ENCODE results near the gene THTPA. TPM values are rescaled to one million over a fixed set of nuclear protein-coding genes. Genes with fewer than 3 reads are reported as not detected.

THTPA gene
- total and polyA plus RNA-seq, 9 of the 15 experiments (the other 6 are each of a cell fraction or from before 2014, with no cell fraction given) = 2.4 to 8.7 (median 5.2) TPM

DNA sequence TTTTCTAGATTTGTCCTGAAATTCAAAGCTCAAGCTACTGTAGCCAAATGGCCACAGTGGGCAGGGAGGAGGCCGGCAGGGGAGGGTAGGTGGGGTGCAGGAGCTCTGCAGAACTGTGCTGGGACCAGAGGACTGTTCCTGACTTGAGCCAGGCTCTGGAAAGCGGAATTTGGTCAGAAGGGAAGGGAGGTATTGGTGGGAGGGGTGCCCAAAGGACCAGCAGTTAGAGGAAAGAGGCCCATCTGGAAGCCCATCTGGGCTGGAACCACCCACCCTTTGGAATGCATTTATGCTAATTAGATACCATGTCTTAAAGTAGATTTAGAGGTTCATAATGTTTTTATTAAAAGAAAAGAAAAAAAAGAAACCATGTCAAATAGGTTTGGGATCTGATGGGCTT is 47.0 kb downstream of the THTPA start (continued):
- TF ChIP-seq, protein P1, sequence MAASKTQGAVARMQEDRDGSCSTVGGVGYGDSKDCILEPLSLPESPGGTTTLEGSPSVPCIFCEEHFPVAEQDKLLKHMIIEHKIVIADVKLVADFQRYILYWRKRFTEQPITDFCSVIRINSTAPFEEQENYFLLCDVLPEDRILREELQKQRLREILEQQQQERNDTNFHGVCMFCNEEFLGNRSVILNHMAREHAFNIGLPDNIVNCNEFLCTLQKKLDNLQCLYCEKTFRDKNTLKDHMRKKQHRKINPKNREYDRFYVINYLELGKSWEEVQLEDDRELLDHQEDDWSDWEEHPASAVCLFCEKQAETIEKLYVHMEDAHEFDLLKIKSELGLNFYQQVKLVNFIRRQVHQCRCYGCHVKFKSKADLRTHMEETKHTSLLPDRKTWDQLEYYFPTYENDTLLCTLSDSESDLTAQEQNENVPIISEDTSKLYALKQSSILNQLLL (CRISPR knock-in tag; IDR thresholded peaks at IDR 0.05; ENCODE audit: borderline replicate concordance) = no peak
- no peak for TF ChIP-seq CGGBP1 (CRISPR knock-in tag; IDR thresholded peaks at IDR 0.05)

GRCh38 chr14:23604148-23604547 is 48.1 kb downstream of the THTPA start:
- WGBS (ENCODE audit: insufficient coverage, low coverage, missing lambda C conversion rate) = 7% methylated on average over 2 of the region's 2 CpGs
- Histone ChIP-seq H3K4me1 (replicated peaks in 1 of 2; ENCODE audit: control insufficient read depth in 2 of 2, insufficient read depth in 2 of 2, low read length in 2 of 2) (no peaks in the 10 kb centered on the region; a peak in 1 of 5 replicates), H3K4me3 (no peak overlapping the region), H3K9me3 (replicated peaks; ENCODE audit: control insufficient read depth, insufficient read depth, low read depth, low read length) (no peaks in the 10 kb centered on the region), H3K4me2 (ENCODE audit: insufficient read depth, low read length) (no peak overlapping the region), H4K20me1 (replicated peaks; ENCODE audit: control insufficient read depth, insufficient read depth, low read length) (no peaks in the 10 kb centered on the region), H3K27me3 (ENCODE audit: control insufficient read depth in 2 of 2, insufficient read depth in 2 of 2, low read length in 2 of 2) (peaks cover 0 to 15% of the 10 kb centered on the region in 2 experiments; a peak in 2 of 5 replicates), H3K27ac (ENCODE audit: extremely low read depth, low read depth, low read length) (no peak overlapping the region), H3K9ac (ENCODE audit: insufficient read depth in 1 of 2, low read depth in 2 of 2, low read length in 2 of 2) (no peak overlapping the region), H3K36me3 (ENCODE audit: control insufficient read depth, insufficient read depth, low read length) (no peaks in the 10 kb centered on the region), H3K79me2 (ENCODE audit: control insufficient read depth, insufficient read depth, low read length) (no peaks in the 10 kb centered on the region), H3K9me1 (ENCODE audit: control insufficient read depth, insufficient read depth, low read length) (no peaks in the 10 kb centered on the region), H2AFZ (ENCODE audit: low read depth, low read length) (no peak overlapping the region)
- ChIA-PET POLR2A (no interaction called here), CTCF (ENCODE audit: low intra/inter-chr PET ratio) (no interaction called here)
- ATAC-seq = no peak
- no peak for FAIRE-seq
- intact Hi-C loops (cut with micrococcal nuclease) = no loop called here
- DNase-seq (ENCODE audit: extremely low read depth in 1 of 4, low spot score in 3 of 4) = no peak
- BruUV-seq (replicated peaks) = no TSS peak
- in situ Hi-C loops (cut with MboI) = no loop called here
- TF ChIP-seq SAFB (IDR thresholded peaks at IDR 0.05; ENCODE audit: borderline replicate concordance, low read depth, low read length) (no peak), SRSF3 (IDR thresholded peaks at IDR 0.05; ENCODE audit: insufficient read depth, low read length) (no peak), IFI16 (CRISPR knock-in tag; IDR thresholded peaks at IDR 0.05) (no peak), ZNF24 (IDR thresholded peaks at IDR 0.05) (no peak), ZNF41 (CRISPR knock-in tag; conservative IDR thresholded peaks at IDR 0.05) (no peak), ESRRA (IDR thresholded peaks at IDR 0.05; ENCODE audit: borderline replicate concordance, low read depth) (peak; percentile 24; the same call in 1 of the 2 replicates), BDP1 (IDR thresholded peaks at IDR 0.05; ENCODE audit: insufficient read depth, insufficient read length) (no peak), ZNF778 (CRISPR knock-in tag; IDR thresholded peaks at IDR 0.05) (no peak)
